HEK293 (cell line): ENCODE results near the gene THSD4.
A peak's percentile ranks its signal among the peaks of the same experiment; 100 is the strongest.

ENCODE experiments used
- CTCF ChIA-PET: fragments of 350-600 bp; formaldehyde crosslinking; extraction: SDS; loops from one replicate; lab custom pipeline; 2021; ENCODE audit warnings: antibody characterized with exemption; lab: Yijun Ruan, JAX
- POLR2A ChIA-PET: fragments of 300-600 bp; formaldehyde crosslinking; extraction: SDS; loops from one replicate; lab custom pipeline; 2020; ENCODE audit warnings: antibody characterized with exemption, inconsistent platforms; lab: Yijun Ruan, JAX
- H3K27ac ChIP-seq: fragments of 200-500 bp; sonication (Bioruptor generic); 2 replicates; pipeline ENCODE4 v1.5.1; 2014; ENCODE audit warnings: low read depth, low read length, control low read depth, inconsistent platforms; ENCODE audit errors: extremely low read depth
- H3K36me3 ChIP-seq, 2 experiments: fragments of 200-500 bp in 1 of 2; sonication (Bioruptor generic) in 1 of 2; 1 replicate in 1 of 2; 2 replicates in 1 of 2; pipeline ENCODE4 v1.5.1; 2014 to 2017; ENCODE audit warnings: inconsistent platforms in 2 of 2, low read length in 2 of 2; ENCODE audit not compliant: control insufficient read depth in 2 of 2, insufficient read depth in 1 of 2
- H3K4me1 ChIP-seq: fragments of 200-500 bp; sonication (Bioruptor generic); 2 replicates; pipeline ENCODE4 v1.5.1; 2014; ENCODE audit warnings: mild to moderate bottlenecking, low read length, inconsistent platforms; ENCODE audit not compliant: control insufficient read depth, insufficient read depth
- H3K4me3 ChIP-seq: 2 replicates; pipeline ENCODE4 v1.5.1; 2011; ENCODE audit warnings: low read depth, mild to moderate bottlenecking, control low read depth, low read length, moderate library complexity
- H3K9me3 ChIP-seq: fragments of 200-500 bp; sonication (Bioruptor generic); 2 replicates; pipeline ENCODE4 v1.5.1; 2014; ENCODE audit warnings: low read depth, low read length, inconsistent platforms; ENCODE audit not compliant: control insufficient read depth, insufficient read depth
- CTCF ChIP-seq: fragments of 450-650 bp; formaldehyde crosslinking; IDR thresholded peaks from 2 replicates; pipeline ENCODE4 v1.5.1; 2016; ENCODE audit warnings: missing biosample characterization, missing genetic modification characterization
- GFI1B ChIP-seq: fragments of 450-650 bp; formaldehyde crosslinking; IDR thresholded peaks from 2 replicates; pipeline ENCODE4 v1.5.1; 2016; ENCODE audit warnings: missing biosample characterization, missing genetic modification characterization
- HOXA7 ChIP-seq: sonication (generic); formaldehyde crosslinking; IDR thresholded peaks from 2 replicates; pipeline ENCODE4 v1.8.1; 2022; ENCODE audit warnings: missing genetic modification reagents, borderline replicate concordance
- SP2 ChIP-seq: fragments of 450-650 bp; formaldehyde crosslinking; IDR thresholded peaks from 2 replicates; pipeline ENCODE4 v1.5.1; 2016; ENCODE audit warnings: missing biosample characterization, missing genetic modification characterization
- ZFP37 ChIP-seq: fragments of 450-650 bp; formaldehyde crosslinking; IDR thresholded peaks from 2 replicates; pipeline ENCODE4 v1.5.1; 2016; ENCODE audit warnings: missing biosample characterization, missing genetic modification characterization
- ZIC2 ChIP-seq: fragments of 450-650 bp; formaldehyde crosslinking; IDR thresholded peaks from 2 replicates; pipeline ENCODE4 v1.5.1; 2016; ENCODE audit warnings: missing biosample characterization, missing genetic modification characterization
- ZNF292 ChIP-seq: fragments of 450-650 bp; formaldehyde crosslinking; IDR thresholded peaks from 2 replicates; pipeline ENCODE4 v1.5.1; 2016; ENCODE audit warnings: low read depth, missing biosample characterization, missing genetic modification characterization, borderline replicate concordance
- ZNF529 ChIP-seq: fragments of 450-650 bp; formaldehyde crosslinking; IDR thresholded peaks from 2 replicates; pipeline ENCODE4 v1.5.1; 2017; ENCODE audit warnings: missing genetic modification characterization, missing biosample characterization; ENCODE audit not compliant: insufficient replicate concordance
- ZNF558 ChIP-seq: fragments of 450-650 bp; formaldehyde crosslinking; IDR thresholded peaks from 2 replicates; pipeline ENCODE4 v1.5.1; 2016; ENCODE audit warnings: missing biosample characterization, missing genetic modification characterization
- ZNF571 ChIP-seq: fragments of 450-650 bp; formaldehyde crosslinking; IDR thresholded peaks from 2 replicates; pipeline ENCODE4 v1.5.0; 2017; ENCODE audit warnings: missing biosample characterization, missing genetic modification characterization
- ZNF654 ChIP-seq: fragments of 450-650 bp; formaldehyde crosslinking; IDR thresholded peaks from 2 replicates; pipeline ENCODE4 v1.5.1; 2016; ENCODE audit warnings: low read depth, missing biosample characterization, missing genetic modification characterization
- ZNF660 ChIP-seq: fragments of 450-650 bp; IDR thresholded peaks from 2 replicates; pipeline ENCODE4 v1.5.1; 2018; ENCODE audit warnings: missing biosample characterization, mild to moderate bottlenecking, missing genetic modification characterization
- ZNF692 ChIP-seq: fragments of 450-650 bp; formaldehyde crosslinking; IDR thresholded peaks from 2 replicates; pipeline ENCODE4 v1.5.1; 2016; ENCODE audit warnings: missing biosample characterization, missing genetic modification characterization
- ZNF707 ChIP-seq: fragments of 450-650 bp; formaldehyde crosslinking; IDR thresholded peaks from 2 replicates; pipeline ENCODE4 v1.5.1; 2016; ENCODE audit warnings: missing biosample characterization, missing genetic modification characterization

Gene THSD4

DNA sequence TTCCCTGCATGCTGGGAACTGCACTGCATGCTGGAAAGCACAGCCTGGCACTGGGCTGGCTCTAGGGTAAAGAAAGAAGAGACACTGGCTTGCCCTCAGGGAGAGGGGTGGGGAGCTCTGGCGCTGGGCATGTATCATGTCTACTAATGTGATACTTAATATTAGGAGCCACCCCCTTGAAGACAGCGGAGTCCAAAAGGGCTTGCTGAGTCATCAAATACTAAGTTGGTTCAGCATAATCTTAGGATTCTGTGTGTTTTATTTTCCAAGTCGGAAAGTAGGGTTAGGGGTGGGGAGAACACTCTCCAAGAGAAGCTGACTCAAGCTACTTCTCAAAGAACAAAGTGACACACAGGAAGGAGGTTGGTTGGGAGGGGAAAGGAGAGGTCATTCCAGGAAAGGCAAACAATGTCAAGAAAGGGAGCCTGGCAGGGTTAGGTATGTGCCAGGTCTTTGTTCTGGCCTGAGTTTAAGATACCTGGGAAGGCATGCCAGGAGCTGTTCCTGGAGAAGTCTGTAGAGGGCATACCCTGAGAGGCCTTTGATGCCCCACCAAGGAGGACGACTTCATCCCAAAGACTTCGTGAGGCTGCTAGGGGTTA lies 457.3 kb downstream of the THSD4 start:
- POLR2A ChIA-PET: no interaction called here
- Histone ChIP-seq H3K4me3 (no peak overlapping the region), H3K4me1 (no peaks in the 10 kb centered on the region), H3K36me3 (no peaks in the 10 kb centered on the region), H3K9me3 (no peaks in the 10 kb centered on the region)
- TF ChIP-seq ZNF558 (no peak), CTCF (tag by site-specific recombination) (0 out of 2 replicates have a peak, but pooled peaks have one; percentile 23)
- TF ChIP-seq, all 188 proteins: peak for 1
- H3K27ac ChIP-seq: no peak overlapping the region
- CTCF ChIA-PET: interaction anchor here (0.6 to 6.2 kb wide), 14 partner anchors 11 to 519 kb away, joined by 3 to 93 read pairs (median 6); no protein-coding TSS in a partner anchor

GRCh38 chr15:71573599-71573998 lies 458.3 kb downstream of the THSD4 start:
- no peak overlapping the region for H3K27ac ChIP-seq
- ChIA-PET CTCF (interaction anchor here (0.6 to 6.2 kb wide), 13 partner anchors 13 to 583 kb away, joined by 3 to 93 read pairs (median 5); no protein-coding TSS in a partner anchor), POLR2A (no interaction called here)
- no peaks in the 10 kb centered on the region for H3K36me3 ChIP-seq
- TF ChIP-seq ZFP37 (tag by site-specific recombination) (no peak), GFI1B (tag by site-specific recombination) (peak; percentile 97)
- H3K4me3 ChIP-seq: no peak overlapping the region
- H3K9me3 ChIP-seq: no peaks in the 10 kb centered on the region
- no peaks in the 10 kb centered on the region for H3K4me1 ChIP-seq

DNA sequence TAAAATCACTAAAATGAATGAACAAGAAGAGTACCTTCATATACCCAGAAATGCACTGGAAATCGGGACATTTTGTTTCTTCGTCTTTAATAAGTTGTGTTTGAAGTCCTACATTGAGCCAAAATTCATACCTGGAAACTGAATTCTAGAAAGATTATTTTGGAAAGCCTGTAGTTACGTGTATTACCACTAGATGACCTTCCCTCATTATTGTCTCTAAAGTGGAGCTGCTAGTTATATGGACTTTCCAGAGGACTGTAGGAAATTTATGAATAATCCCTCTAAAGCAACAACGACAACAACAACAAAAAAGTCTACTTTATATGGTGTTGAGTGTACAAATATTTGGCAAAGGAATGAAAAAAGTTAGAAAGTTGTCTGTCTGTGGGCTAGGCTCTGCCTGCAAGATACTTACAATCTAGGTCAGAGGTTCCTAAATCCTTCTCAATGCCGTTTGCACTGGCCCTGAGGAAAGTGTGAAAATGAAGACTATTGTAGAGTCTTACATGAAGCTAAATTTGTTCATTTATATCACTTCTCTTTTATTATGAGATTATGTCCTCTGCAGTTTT lies 460.3 kb downstream of the THSD4 start:
- TF ChIP-seq ZNF692 (tag by site-specific recombination) (no peak), ZIC2 (tag by site-specific recombination) (no peak), ZNF529 (no peak), SP2 (no peak), ZNF292 (tag by site-specific recombination) (no peak), ZNF571 (tag by site-specific recombination) (no peak), HOXA7 (CRISPR knock-in tag) (no peak), ZNF707 (tag by site-specific recombination) (no peak), CTCF (tag by site-specific recombination) (peak; percentile 50; the same call in 1 of the 2 replicates), ZNF654 (tag by site-specific recombination) (peak; percentile 58), ZNF660 (tag by site-specific recombination) (peak; percentile 48; the same call in 1 of the 2 replicates)
- H3K4me1 ChIP-seq: no peaks in the 10 kb centered on the region
- ChIA-PET CTCF (interaction anchor here (0.5 to 6.2 kb wide), 65 partner anchors 8 to 1742 kb away, joined by 3 to 93 read pairs (median 5); no protein-coding TSS in a partner anchor), POLR2A (interaction anchor here (0.6 kb wide), 1 partner anchor 524 kb away, joined by 3 read pairs; no protein-coding TSS in a partner anchor)
- no peak overlapping the region for H3K27ac ChIP-seq
- H3K9me3 ChIP-seq: no peaks in the 10 kb centered on the region
- no peak overlapping the region for H3K4me3 ChIP-seq
- H3K36me3 ChIP-seq: no peaks in the 10 kb centered on the region
